Endothelial cell of umbilical vein (primary cell): ENCODE results near the gene TLR5. TPM values are rescaled to one million over a fixed set of nuclear protein-coding genes. Genes with fewer than 3 reads are reported as not detected.

ENCODE experiments used
- BruUV-seq: library from RNA; stranded (reverse); fragments of 400-500 nt; replicated peaks from 2 replicates; lab custom pipeline; 2021; lab: Mats Ljungman, UMichigan
- CTCF ChIA-PET: fragments of 300-600, 350-600 bp; sonication (Branson Sonifier 250); formaldehyde crosslinking; loops from one replicate; lab custom pipeline; 2021; ENCODE audit warnings: antibody characterized with exemption, inconsistent platforms; lab: Charles Lee
- POLR2A ChIA-PET: fragments of 300-600, 350-600 bp; sonication (Branson Sonifier 250); formaldehyde crosslinking; loops from one replicate; lab custom pipeline; 2021; ENCODE audit warnings: antibody characterized with exemption, inconsistent platforms; lab: Charles Lee
- DNase-seq: peaks from one replicate; pipeline ENCODE4 v3.0.0-alpha.2; 2011; ENCODE audit warnings: low read depth, low spot score
- FAIRE-seq: peaks from 2 replicates; lab custom pipeline; 2011; peaks lifted over from hg19 to GRCh38; lab: Jason Lieb, UNC
- H2AFZ ChIP-seq: 2 replicates; pipeline ENCODE4 v1.6.0; 2012; ENCODE audit warnings: low read depth, low read length, control low read depth, inconsistent platforms
- H3K27ac ChIP-seq: 2 replicates; pipeline ENCODE4 v1.5.1; 2011; ENCODE audit warnings: low read depth, mild to moderate bottlenecking, control low read depth, low read length, moderate library complexity; ENCODE audit not compliant: insufficient read depth
- H3K27me3 ChIP-seq, 2 experiments: 2 replicates each; pipeline versions ENCODE4 v1.6.0 to v1.6.1; 2011; ENCODE audit warnings: low read length in 2 of 2, mixed read lengths in 1 of 2; ENCODE audit not compliant: control insufficient read depth in 2 of 2, insufficient read depth in 2 of 2
- H3K36me3 ChIP-seq, 2 experiments: 2 replicates in 1 of 2; 3 replicates in 1 of 2; pipeline ENCODE4 v1.5.1; 2011; ENCODE audit warnings: low read length in 2 of 2, mild to moderate bottlenecking in 1 of 2, moderate library complexity in 1 of 2; ENCODE audit not compliant: control insufficient read depth in 2 of 2, insufficient read depth in 2 of 2; ENCODE audit errors: extremely low read depth in 1 of 2
- H3K4me1 ChIP-seq: 3 replicates; pipeline ENCODE4 v1.5.1; 2011; ENCODE audit warnings: mild to moderate bottlenecking, low read length; ENCODE audit not compliant: control insufficient read depth, insufficient read depth; ENCODE audit errors: extremely low read depth
- H3K4me2 ChIP-seq: 2 replicates; pipeline ENCODE4 v1.6.1; 2011; ENCODE audit warnings: low read length, control low read depth, mixed read lengths; ENCODE audit not compliant: insufficient read depth
- H3K4me3 ChIP-seq, 3 experiments: fragments of 200-600 bp in 1 of 3; sonication (generic), shearing (Covaris generic) in 1 of 3; replicated peaks in 1 of 3; 2 replicates each; pipeline ENCODE4 v1.5.1; 2011 to 2016; ENCODE audit warnings: control low read depth in 3 of 3, low read length in 3 of 3, mild to moderate bottlenecking in 2 of 3, inconsistent platforms in 1 of 3, low read depth in 1 of 3, moderate library complexity in 1 of 3; ENCODE audit not compliant: insufficient read depth in 1 of 3
- H3K79me2 ChIP-seq: 2 replicates; pipeline ENCODE4 v1.6.0; 2012; ENCODE audit warnings: low read length, inconsistent platforms; ENCODE audit not compliant: control insufficient read depth, insufficient read depth
- H3K9ac ChIP-seq: replicated peaks from 2 replicates; pipeline ENCODE3; 2011; ENCODE audit warnings: low read length, control low read depth; ENCODE audit not compliant: insufficient read depth; ENCODE audit errors: extremely low read depth
- H3K9me1 ChIP-seq: replicated peaks from 3 replicates; pipeline ENCODE4 v1.6.0; 2011; ENCODE audit warnings: mild to moderate bottlenecking, low read length; ENCODE audit not compliant: control insufficient read depth, insufficient read depth; ENCODE audit errors: extremely low read depth
- H3K9me3 ChIP-seq: replicated peaks from 2 replicates; pipeline ENCODE4 v1.5.1; 2012; ENCODE audit warnings: low read length, inconsistent platforms; ENCODE audit not compliant: control insufficient read depth, insufficient read depth
- H4K20me1 ChIP-seq: replicated peaks from 2 replicates; pipeline ENCODE3; 2011; ENCODE audit warnings: mild to moderate bottlenecking, low read length; ENCODE audit not compliant: control insufficient read depth, insufficient read depth; ENCODE audit errors: extremely low read depth
- GATA2 ChIP-seq: IDR thresholded peaks from 2 replicates; pipeline ENCODE4 v1.7.0; 2011; ENCODE audit warnings: low read depth, mild to moderate bottlenecking, moderate library complexity, mixed read lengths, low read length; ENCODE audit not compliant: insufficient read length, insufficient read depth
- MAX ChIP-seq: IDR thresholded peaks from 2 replicates; pipeline ENCODE4 v1.6.1; 2011; ENCODE audit not compliant: insufficient read depth, insufficient read length
- dilution Hi-C: fragments of 300-500 bp; cut with MboI; formaldehyde crosslinking; loops from one replicate; pipeline ENCODE4 v1.15.0; 2019; ENCODE audit warnings: low sequenced_read_pairs; ENCODE audit not compliant: extremely low pct_ligation_motif_present
- intact Hi-C: fragments of 100-400 bp; cut with micrococcal nuclease; formaldehyde crosslinking; loops from one replicate; pipeline ENCODE4 v1.10.0; 2022
- polyA plus RNA-seq, 4 experiments: library from polyadenylated mRNA; depleted of rRNA in 3 of 4; stranded (reverse) in 3 of 4; unstranded in 1 of 4; fragments of >200 nt; gene quantifications; 2 replicates each; pipeline versions ENCODE4 v1.2.1 to v1.2.3, GENCODE V29; 2011 to 2012; ENCODE audit warnings: missing spikeins in 1 of 4
- total RNA-seq: library from RNA; stranded (reverse); gene quantifications from 2 replicates; pipeline ENCODE4 v1.2.3, GENCODE V29; 2021

TLR5 gene
- total and polyA plus RNA-seq, 2 donors (not counting 3 experiments of a cell fraction or from before 2014, with no cell fraction given): 0.15 to 0.25 TPM

GRCh38 chr1:223146745-223147144 is 3.7 kb upstream of the TLR5 start:
- Histone ChIP-seq H3K9me3 (no peaks in the 10 kb centered on the region), H3K4me2 (no peak overlapping the region), H3K27ac (no peak overlapping the region), H3K4me3 (no peak overlapping the region), H3K9ac (no peak overlapping the region), H3K9me1 (no peaks in the 10 kb centered on the region), H3K79me2 (no peaks in the 10 kb centered on the region), H3K36me3 (no peaks in the 10 kb centered on the region), H3K27me3 (peaks cover 0 to 9% of the 10 kb centered on the region in 2 experiments), H4K20me1 (no peaks in the 10 kb centered on the region), H3K4me1 (peaks cover 4% of the 10 kb centered on the region), H2AFZ (no peak overlapping the region)
- ChIA-PET POLR2A (no interaction called here), CTCF (interaction anchor here (1.2 to 4.2 kb wide), 2 partner anchors 13 to 23 kb away, joined by 4 to 24 read pairs; no protein-coding TSS in a partner anchor)
- intact Hi-C loops: no loop called here
- no peak for TF ChIP-seq MAX
- no TSS peak for BruUV-seq
- dilution Hi-C loops: no loop called here
- FAIRE-seq (no peak), DNase-seq (no peak)

- no peak overlapping the region for H2AFZ ChIP-seq
- intact Hi-C loops: no loop called here
- FAIRE-seq: no peak
- H3K27ac ChIP-seq: no peak overlapping the region
- ChIA-PET POLR2A (no interaction called here), CTCF (interaction anchor here (2.3 to 3.4 kb wide), 2 partner anchors 11 to 15 kb away, joined by 8 to 55 read pairs; no protein-coding TSS in a partner anchor)
- no peak overlapping the region for H3K9ac ChIP-seq
- no peak for DNase-seq
- no peaks in the 10 kb centered on the region for H4K20me1 ChIP-seq
- H3K9me1 ChIP-seq: no peaks in the 10 kb centered on the region
- TF ChIP-seq GATA2: no peak
- no peaks in the 10 kb centered on the region for H3K36me3 ChIP-seq
- H3K9me3 ChIP-seq: no peaks in the 10 kb centered on the region
- no peaks in the 10 kb centered on the region for H3K79me2 ChIP-seq
- peaks cover 3 to 9% of the 10 kb centered on the region in 2 experiments for H3K27me3 ChIP-seq
- BruUV-seq: no TSS peak
- H3K4me3 ChIP-seq: no peak overlapping the region
- peaks cover 4% of the 10 kb centered on the region for H3K4me1 ChIP-seq
- dilution Hi-C loops: no loop called here
- no peak overlapping the region for H3K4me2 ChIP-seq
These were observed 1.9 kb upstream of the TLR5 start for GRCh38 chr1:223144914-223145313.
